Activated effector memory CD4-positive, alpha-beta T cell treated with anti-CD3 and anti-CD28 coated beads, Interleukin-2, amount 50 U/mL, for 16 hours (primary cell): ENCODE data around the gene KCNC2.
"Not testable (repeated sequence)": the region's sequence is repeated elsewhere in the genome, so short reads cannot be mapped to it uniquely, and the experiment has no call there.

Experiments used
- DNase-seq: peaks from one replicate; pipeline ENCODE4 v3.0.0-alpha.2; 2020

The KCNC2 gene

DNA sequence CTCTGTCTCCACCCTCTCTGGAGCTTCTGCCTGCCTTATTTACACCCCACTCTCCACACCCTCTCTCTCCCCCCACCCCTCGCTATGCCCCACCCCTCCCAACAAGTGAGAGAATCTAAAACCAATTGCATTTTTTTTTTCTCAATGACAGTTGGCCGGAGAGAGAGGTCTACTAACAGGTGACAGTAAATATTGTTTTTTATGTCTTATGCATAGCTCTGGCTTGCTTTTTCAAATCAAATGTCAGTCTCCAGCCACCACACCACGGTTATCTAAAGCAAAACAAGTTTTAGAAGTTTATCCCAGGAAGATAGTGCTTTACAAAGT lies at the start of gene KCNC2:
Gene KCNC2 (minus strand): TSS at position 28 of the 327 bp plus-strand sequence.
- no peak for DNase-seq

DNA sequence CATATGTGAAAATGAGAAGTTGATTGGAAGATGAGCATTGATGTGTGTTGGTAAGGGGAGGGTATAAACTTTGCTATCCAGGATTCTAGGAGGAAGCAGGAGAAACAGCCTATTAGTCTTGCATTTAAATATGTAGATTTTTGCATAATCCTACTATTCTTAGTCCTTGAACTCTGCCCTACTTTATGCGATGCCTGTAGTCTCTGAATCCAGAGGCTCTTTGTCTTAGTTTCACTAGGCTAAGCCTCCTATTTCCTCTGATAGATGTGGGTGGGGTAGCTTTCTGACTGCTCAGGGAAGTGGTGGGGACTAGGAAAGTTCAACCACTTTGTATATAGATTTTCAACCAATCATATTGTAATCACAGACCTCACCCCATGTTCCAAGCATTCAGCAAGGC lies 49.5 kb upstream of the KCNC2 start:
- no peak for DNase-seq

DNA sequence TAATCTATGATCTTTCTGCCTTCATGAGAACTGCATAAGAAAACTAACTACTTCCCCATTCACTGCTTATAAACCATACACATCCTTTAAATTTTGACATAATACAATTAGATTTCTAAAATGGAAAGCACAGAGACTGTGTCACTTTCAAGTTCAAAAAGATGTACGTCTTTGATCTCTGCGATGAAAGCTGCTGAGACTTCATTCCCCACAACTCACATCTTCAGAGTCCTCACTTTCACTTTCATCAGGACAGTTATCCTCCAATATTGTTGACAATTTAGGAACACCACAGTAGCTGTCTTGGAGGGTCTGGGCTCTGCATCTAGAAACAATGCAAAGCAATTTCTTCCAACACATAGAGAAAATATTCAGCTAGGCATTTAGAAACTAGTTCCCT lies 47.9 kb upstream of the KCNC2 start:
- no peak for DNase-seq

DNA sequence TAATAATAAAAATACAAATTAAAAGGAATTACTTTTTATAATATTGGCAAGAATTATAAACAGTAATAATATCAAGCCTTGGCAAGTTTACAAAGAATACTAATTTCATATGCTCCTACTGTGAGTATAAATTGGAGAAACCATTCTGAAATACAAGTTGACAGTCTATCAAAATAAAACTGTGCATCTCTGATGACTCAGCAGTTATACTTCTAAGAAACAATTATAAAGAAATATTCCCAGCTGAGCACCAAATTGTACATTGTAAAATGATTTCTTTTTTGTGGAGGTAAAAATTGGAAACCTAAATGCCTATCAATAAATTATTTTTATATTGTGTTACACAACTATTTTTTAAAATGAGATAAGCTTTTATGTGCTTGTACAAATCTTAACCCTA lies 35.5 kb upstream of the KCNC2 start:
- no peak for DNase-seq

DNA sequence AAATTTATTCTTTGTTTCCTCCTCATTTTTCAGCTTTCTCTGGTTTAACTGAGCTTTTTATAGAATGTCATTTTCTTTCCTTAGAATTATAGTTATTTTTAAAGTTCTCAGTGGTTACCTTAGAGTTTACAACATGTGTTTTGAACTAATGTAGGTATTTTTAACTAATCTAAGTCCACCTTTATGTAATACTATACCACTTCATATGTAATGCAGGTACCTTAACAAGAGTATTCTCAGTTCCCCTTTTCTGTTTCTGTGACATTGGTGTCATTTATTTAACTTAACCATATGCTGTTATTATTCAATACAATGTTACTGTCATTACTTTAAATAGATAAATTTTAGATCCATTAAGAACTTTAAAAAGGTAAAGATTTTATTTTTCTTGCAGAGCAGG lies 30.3 kb upstream of the KCNC2 start:
- no peak for DNase-seq

DNA sequence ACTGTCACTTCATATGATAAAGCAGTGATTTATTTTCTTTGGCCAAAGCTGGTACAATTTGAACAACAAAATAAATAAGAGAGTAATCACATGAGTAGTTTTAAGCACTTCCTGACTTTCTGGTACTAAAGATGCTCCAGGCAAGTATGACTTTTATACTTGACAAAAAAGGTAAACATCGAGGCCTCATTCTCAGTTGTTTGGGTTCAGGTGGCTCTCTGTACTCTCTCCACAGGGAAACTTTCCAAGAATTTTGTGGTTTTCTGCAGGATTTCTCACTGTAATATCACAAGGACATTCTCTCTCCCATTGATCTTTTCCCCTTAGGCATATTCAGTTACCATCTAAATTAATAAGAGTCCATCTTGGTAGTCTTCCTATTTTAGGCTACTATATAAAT lies 26.6 kb upstream of the KCNC2 start:
- DNase-seq: no peak

DNA sequence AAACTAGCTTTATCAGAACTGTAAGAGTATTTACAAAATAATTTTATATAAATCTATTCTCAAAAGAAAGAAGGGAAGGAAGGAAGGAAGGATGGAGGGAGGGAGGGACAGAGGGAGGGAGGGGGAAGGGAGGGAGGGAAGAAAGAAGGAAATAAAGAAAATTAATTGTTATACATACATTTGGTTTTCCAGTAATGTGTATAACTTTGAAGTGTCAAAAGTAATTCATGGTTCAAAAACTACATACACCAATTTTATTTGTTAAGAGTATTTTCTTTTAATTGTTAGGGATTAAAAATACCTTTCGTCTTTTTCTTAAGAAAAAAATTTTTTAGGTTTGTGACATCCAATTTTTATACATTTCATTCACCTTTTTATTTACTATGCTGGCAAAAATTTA lies 17.5 kb upstream of the KCNC2 start:
- DNase-seq: no peak

DNA sequence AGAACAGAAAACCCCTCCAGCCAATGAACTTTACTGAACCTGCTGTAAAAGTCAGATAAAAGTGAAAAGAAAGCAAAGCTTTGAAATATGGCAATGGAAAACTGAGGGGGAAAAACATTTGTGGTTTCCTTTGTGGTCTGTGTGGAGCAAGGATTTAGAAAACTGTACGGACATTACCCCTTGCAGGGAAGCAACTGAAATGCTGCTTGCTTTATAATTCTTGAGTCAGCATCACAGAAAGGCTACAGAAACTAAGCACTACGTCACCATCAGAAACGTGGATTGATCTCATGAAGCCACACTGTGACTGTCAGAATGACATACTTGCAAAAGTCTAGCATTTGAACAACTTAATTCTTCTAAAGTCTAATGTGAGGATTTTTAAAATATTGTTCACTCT lies 2.4 kb upstream of the KCNC2 start:
- DNase-seq: no peak

DNA sequence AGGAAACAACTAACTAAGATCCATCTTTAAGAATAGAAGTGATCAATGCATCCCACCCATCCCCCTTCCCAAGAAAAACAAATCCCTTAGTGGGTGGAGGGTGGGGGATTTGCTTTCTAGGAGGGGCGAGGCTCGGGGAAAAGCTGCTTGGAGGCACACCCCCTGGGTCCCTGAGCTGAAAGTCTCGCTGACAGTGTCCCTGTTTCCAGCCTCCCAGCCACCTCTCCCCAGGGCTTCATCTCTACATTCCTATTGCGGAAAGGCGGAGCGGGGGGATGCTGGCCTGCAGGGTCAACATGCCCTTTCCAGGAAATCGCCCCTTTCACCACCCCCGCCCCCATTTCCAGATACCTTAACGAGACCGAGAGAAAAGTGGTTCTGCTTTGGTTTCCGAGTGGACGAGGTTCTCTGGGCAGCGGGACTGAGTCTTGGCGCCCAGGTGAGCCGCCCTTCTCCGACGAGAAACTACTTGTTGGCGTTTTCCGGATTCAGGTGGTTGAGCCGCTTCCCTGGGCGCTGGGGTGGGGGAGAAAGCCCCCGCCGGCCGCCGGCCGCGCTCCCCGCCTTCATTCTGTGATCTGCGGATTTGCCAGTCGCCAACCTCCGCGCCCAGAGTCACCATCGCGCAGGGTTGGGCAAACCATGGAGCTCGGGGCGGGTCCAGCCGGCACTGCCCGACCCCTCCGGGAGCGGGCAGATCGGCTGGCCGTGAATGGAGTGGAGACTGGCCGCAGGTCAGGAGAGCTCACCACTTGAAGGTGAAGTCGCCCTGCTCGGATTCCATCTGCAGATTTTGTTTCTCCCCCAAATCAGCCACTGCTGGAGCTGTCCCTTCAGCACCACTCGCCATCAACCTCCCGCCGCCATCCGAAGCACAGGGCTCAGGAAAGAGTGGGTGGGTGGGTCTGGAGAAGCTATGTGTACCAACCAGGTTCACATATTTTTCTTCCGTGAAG lies 505 bp downstream of the KCNC2 start:
- peak; percentile 64 for DNase-seq

DNA sequence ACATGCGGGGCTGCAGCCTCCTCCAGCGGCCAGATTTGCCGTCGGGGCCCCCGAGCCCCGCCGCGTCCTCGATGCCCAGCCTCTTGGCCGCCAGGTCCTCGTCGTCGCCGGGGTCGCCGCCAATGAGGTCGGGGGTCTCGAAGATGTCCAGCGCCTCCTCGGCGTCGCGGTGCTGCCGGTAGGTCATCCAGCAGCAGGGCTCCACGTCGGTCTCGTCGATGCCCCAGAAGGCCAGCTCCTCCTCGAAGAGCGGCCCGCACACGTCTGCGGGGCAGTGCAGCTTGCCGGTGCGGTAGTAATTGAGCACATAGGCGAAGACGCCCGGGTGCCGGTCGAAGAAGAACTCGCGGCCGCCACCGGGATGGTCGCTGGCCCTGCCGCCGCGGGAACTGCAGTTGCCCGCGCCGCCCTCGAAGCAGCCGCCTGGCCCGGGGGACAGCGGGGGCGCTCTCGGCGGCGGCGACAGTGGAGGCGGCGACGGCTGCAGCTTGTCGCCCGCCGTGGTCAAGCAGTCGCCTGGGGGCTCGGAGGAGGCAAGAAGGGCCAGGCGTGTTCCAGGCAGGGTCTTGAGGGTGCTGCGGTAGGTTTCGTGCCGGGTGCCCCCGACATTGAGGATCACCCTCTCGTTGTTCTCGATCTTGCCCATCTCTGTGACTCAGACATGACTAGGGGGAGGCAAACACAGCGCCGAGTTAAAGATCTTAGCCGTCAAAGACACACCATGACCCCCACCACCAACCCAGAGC lies 2.1 kb downstream of the KCNC2 start:
- DNase-seq: no peak

DNA sequence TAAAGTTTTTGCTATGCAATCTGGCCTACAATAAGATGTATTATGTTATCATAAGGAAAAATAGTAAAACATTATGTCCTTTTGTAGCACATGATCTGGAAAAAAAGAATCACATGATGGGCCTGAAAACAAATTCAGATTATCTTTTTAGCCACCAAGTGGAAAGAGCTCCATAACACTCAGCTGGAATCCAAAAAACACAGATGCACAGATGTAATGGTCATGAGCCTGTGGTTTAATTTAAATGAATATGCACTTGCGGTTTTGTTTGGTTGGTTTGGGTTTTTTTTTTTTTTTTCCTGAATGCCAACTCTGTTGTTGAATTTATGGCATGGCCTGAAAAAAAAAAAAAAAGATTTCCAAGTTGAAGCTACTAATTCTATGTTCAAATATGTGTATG lies 4.1 kb downstream of the KCNC2 start:
- DNase-seq: no peak

DNA sequence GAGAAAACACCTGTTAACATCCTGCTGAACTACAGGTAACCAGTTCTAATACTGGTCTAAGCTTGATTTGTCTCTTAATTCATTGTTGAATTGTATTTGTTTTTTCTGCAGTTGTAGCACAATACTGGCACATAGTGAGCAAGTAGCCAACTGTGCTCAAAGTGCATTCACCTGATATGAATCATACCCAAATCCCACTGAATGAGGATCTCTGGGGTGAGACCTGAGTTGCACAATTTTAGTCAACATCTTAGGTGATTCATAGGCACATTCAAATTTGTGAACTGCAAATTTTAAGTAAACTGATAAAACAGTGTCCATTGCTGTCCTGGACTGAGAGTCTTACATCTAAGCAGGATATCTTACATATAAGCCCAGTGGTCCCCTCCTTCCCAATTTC lies 12.8 kb downstream of the KCNC2 start:
- no peak for DNase-seq

DNA sequence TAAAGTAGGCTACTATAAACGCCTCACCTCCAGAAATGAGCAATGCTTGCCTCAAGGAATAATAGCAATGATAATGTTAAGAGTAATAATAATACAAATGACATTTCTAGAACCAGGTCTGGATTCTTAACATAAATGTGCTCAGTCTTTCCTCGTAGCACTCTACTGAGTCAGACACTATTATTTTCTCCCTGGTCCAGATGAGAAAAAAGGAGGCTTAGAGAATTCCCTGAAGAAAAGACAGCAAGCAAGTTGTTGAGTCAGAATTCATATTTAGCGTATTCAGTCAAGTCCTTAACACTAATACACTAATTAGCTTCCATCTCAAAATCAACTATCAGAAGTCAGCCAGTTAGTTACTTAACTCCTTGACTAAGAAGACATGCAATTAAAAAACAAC lies 13.2 kb downstream of the KCNC2 start:
- no peak for DNase-seq

DNA sequence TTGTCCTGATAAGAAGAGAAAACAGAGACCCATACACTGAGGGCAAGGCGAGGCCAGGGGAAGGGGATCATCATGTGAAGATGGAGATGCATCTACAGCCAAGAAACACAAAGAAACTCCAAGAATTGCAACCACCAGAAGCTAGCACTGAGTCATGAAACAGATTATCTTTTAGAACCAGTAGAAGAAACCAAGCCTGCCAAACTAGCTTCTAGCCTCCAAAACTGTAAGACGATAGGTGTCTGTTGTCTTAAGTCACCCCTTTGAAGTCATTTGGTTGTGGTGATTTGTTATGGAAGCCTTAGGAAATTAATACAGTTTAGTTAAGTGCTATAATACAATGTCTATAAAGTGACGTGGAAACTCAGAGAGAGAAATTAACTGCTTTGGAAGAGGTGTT lies 15.4 kb downstream of the KCNC2 start:
- no peak for DNase-seq

DNA sequence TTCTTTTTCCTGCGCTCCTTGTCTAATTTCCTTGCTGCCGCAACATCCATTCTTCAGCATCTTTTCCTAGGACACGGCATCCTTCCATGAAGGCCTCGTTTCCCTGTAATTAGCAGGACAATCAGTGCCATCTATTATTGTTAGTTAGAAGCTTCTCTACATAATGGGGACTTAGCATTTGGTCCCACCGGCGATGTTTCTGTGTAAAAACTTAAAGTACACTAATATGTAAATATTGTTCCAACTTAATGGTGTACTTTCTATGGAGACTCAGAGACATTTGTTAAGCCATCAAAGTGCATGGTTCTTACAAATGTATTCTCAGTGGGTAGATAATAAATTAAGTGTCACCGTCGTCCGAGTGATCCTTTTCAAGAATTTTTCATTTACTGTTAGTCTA lies 17.4 kb downstream of the KCNC2 start:
- no peak for DNase-seq

DNA sequence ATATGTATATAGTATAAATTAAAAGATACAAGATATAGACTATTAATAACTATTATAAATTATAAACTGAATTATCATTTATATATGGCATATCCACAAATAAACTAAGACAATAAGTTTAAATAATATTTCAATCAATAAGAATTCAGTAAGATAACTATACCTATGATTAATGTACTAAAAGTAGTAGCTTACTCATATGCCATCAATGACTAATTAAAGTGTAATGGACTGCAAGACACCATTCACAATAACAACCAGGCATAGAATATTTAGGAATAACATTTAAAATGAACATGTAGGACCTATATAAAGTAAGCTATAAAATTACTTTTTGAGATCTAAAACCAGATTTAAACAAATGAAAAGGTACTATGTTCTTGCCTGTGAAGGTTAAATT lies 18.8 kb downstream of the KCNC2 start:
- no peak for DNase-seq

DNA sequence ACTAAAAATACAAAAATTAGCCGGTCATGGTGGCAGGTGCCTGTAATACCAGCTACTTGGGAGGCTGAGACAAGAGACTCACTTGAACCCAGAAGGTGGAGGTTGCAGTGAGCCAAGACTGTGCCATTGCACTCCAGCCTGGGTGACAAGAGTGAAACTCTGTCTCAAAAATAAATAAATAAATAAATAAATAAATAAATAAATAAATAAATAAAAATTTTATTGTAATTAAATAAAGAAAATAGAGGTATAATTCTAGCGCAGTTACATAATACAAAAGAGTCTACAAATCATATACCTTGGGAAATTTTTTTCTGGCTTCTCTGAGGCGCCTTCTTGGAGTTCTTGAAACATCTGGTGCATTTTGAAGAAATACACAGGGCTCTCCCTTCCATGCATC lies 23.8 kb downstream of the KCNC2 start:
- DNase-seq: not testable (repeated sequence)

DNA sequence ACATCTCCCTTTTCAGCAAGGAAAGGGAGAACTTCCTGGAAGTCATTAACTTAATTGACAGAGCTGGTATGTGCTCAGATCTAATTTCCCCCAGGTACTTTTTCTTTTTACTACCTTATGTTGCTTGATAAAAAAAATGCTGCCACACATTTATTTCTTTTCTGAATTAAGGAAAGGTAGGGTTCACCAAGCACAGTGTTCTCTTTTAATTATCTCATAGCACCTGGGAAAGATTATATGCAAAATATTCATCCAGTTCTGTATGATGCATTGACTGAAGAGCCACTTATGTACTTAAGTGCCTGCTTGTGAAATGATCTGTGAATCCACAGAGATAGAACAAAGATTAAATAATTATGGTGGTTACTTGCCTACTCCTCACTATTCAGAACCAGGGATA lies 25.1 kb downstream of the KCNC2 start:
- no peak for DNase-seq

DNA sequence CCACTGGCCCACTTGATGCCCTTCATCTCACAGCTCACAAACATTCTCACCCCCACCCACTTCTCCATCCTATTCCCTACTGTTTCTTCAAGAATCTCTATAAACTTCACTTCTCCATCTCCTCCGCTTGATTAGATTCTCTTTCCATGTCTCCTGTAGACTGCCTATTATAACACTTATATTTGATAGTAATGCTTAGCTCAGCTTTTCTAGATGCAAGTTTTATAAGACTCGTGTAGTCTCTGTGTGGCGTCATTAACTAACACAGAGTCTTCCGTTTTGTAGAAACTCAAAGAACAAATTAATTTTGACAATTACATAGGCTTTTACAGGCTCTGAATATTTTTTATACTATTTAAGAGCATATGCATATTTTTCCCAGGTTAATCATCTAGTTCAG lies 25.7 kb downstream of the KCNC2 start:
- DNase-seq: no peak

DNA sequence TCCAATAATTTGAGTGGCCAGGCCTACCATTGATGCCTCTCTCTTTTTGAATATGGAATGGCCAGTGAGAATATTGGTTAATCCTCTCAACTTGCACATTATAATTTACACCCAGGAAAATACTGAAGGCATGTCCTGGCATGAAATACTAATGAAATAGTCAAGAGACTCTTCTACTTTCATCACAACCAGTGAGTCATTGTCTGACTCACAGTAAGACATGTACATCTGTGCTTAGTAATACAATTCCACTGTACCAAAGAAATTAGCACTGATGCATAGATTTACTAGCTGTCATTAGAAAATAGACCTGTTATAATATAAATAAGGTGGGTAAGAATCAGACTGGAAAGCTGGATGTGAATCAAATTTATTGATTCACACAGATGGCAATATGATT lies 31.6 kb downstream of the KCNC2 start:
- DNase-seq: no peak

DNA sequence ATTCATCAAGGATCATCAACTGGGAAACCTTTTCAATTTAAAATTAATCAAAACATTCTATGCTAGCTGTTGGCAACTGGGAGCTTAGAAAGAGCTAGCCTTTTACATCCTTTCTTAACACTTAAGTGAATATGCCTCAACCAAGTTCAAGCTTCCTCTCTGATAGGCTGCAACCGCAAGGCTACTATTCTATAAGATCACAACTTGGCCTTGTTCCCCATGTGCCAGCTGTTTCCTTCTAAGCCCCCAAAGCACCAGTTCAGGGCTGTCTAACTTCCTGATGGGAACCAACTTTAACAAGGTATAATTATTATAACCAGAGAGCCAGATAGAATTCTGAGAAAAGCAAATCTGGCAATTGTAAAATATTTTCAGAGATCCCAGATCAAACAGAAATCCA lies 37.0 kb downstream of the KCNC2 start:
- no peak for DNase-seq

DNA sequence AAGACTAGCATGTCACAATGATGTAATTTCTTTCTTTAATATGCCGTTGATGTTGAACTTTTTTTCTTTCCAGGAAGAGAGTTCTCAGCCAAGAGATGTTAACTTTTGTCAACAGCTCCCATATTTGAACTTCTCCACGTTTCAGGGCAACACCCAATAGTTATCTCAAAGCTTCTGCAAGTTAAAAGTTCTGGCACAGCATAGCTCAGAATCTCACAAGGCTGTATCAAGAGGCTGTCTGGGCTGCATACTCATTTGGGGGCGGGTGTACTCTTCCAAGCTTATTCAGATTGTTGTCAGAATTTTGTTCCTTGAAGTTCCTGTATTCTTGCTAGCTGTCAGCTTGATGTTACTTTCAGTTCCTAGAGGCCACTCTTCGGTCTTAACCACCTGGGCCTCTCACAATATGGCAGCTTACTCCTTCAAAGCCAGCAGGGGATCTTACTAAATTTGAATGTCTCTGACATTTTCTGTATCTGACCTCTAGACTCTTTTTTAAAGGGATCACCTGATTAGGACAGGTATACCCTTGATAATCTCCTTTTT lies 38.9 kb downstream of the KCNC2 start:
- DNase-seq: no peak

DNA sequence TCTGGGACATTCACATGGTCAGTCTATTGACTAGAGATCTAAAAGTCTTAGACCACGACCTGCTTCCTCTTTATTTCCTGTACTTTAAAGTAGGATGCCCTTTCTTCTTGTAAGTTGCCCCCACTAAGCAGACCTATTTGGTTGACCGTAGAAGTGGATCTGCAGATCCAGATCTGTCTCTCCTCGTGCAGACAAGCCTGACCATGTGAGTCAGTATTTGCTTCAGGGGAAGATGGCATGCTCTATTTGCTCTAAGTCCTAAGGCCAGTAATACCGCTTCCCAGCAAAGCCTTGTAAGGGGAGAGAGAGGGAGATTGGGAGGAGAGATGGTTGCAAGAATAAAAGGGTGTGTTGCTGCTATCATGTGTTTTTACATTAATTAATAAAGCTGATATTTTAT lies 46.8 kb downstream of the KCNC2 start:
- DNase-seq: no peak

DNA sequence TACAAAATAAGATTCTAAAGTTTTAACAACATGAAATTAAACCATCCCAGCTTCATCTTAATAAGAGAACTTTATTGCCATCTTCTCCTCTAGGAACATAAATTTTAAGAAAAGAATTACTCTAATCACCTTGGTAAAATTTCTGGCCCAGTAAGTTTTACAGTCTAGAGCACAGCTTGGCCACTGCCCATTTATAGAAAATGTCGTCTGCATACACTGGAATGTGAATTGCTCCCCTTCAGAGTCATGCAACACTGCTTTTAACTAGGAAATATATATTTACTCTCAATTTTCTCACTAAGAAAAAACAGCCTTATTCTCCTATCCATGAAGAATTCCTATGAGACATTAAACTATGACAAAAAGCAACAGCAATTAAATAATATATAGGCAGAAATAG lies 48.2 kb downstream of the KCNC2 start:
- DNase-seq: no peak
